ENCODE results near the gene APBA3. TPM values are rescaled to one million over a fixed set of nuclear protein-coding genes. Genes with fewer than 3 reads are reported as not detected.

The APBA3 gene
- total RNA-seq, 1 donor from 2014 or later: 51.2 TPM

GRCh38 chr19:3752492-3752891 lies 9.0 kb downstream of the APBA3 start:
- TF ChIP-seq CTCF (IDR thresholded peaks at IDR 0.05): no peak
- POLR2A ChIA-PET: interaction anchor here (1.4 kb wide), 1 partner anchor 10 kb away, joined by 3 read pairs; no protein-coding TSS in a partner anchor
- no peak for ATAC-seq (ENCODE audit: low read depth)
- Mint-ChIP-seq H3K4me1 (peaks cover 1% of the 10 kb centered on the region), H3K9me3 (no peaks in the 10 kb centered on the region), H3K27ac (no peak overlapping the region), H3K4me3 (no peak overlapping the region), H3K27me3 (no peaks in the 10 kb centered on the region), H3K36me3 (ENCODE audit: low read depth) (peaks cover 64% of the 10 kb centered on the region)
- CTCF ChIA-PET: no interaction called here
- intact Hi-C loops (cut with micrococcal nuclease): no loop called here
- no peak for DNase-seq

GRCh38 chr19:3751236-3751635 lies 10.3 kb downstream of the APBA3 start:
- Mint-ChIP-seq H3K36me3 (ENCODE audit: low read depth) (peaks cover 54% of the 10 kb centered on the region), H3K4me1 (peaks cover 1% of the 10 kb centered on the region), H3K27me3 (no peaks in the 10 kb centered on the region), H3K4me3 (no peak overlapping the region), H3K27ac (no peak overlapping the region), H3K9me3 (no peaks in the 10 kb centered on the region)
- no peak for DNase-seq
- intact Hi-C loops (cut with micrococcal nuclease): no loop called here
- POLR2A ChIA-PET: no interaction called here
- no peak for ATAC-seq (ENCODE audit: low read depth)
- CTCF ChIA-PET: no interaction called here
- TF ChIP-seq CTCF (IDR thresholded peaks at IDR 0.05): no peak

GRCh38 chr19:3750211-3750610 lies 11.3 kb downstream of the APBA3 start:
- TF ChIP-seq CTCF (IDR thresholded peaks at IDR 0.05): no peak
- DNase-seq: no peak
- Mint-ChIP-seq H3K4me1 (peaks cover 1% of the 10 kb centered on the region), H3K36me3 (ENCODE audit: low read depth) (peaks cover 47% of the 10 kb centered on the region), H3K27ac (no peak overlapping the region), H3K27me3 (no peaks in the 10 kb centered on the region), H3K4me3 (no peak overlapping the region), H3K9me3 (no peaks in the 10 kb centered on the region)
- ChIA-PET POLR2A (interaction anchor here (0.9 kb wide), 1 partner anchor 12 kb away, joined by 3 read pairs; the partner anchor contains the start of gene MRPL54), CTCF (interaction anchor here (1.0 kb wide), 1 partner anchor 12 kb away, joined by 3 read pairs; the partner anchor contains the start of gene MRPL54)
- intact Hi-C loops (cut with micrococcal nuclease): no loop called here
- no peak for ATAC-seq (ENCODE audit: low read depth)

- no peak overlapping the region for H3K4me3 Mint-ChIP-seq
- ChIA-PET CTCF (no interaction called here), POLR2A (no interaction called here)
- intact Hi-C loops (cut with micrococcal nuclease): no loop called here
- no peaks in the 10 kb centered on the region for H3K9me3 Mint-ChIP-seq
- DNase-seq: no peak
- peaks cover 36% of the 10 kb centered on the region for H3K36me3 Mint-ChIP-seq (ENCODE audit: low read depth)
- TF ChIP-seq CTCF (IDR thresholded peaks at IDR 0.05): no peak
- no peaks in the 10 kb centered on the region for H3K27me3 Mint-ChIP-seq
- ATAC-seq (ENCODE audit: low read depth): no peak
- no peaks in the 10 kb centered on the region for H3K4me1 Mint-ChIP-seq
- H3K27ac Mint-ChIP-seq: no peak overlapping the region
Measured at GRCh38 chr19:3748965-3749364, 12.5 kb downstream of the APBA3 start.

- Mint-ChIP-seq H3K4me1 (no peaks in the 10 kb centered on the region), H3K27me3 (no peaks in the 10 kb centered on the region), H3K9me3 (no peaks in the 10 kb centered on the region), H3K27ac (no peak overlapping the region), H3K36me3 (ENCODE audit: low read depth) (peaks cover 20% of the 10 kb centered on the region), H3K4me3 (no peak overlapping the region)
- DNase-seq: no peak
- ChIA-PET CTCF (no interaction called here), POLR2A (interaction anchor here (0.6 kb wide), 1 partner anchor 239 kb away, joined by 4 read pairs; no protein-coding TSS in a partner anchor)
- ATAC-seq (ENCODE audit: low read depth): no peak
- no peak for TF ChIP-seq CTCF (IDR thresholded peaks at IDR 0.05)
- intact Hi-C loops (cut with micrococcal nuclease): no loop called here
Measured at GRCh38 chr19:3746371-3747056, 15.0 kb downstream of the APBA3 start.
